NCI-H82 (cell line): ENCODE results near the gene PHETA1.

Experiments used
- DNase-seq: peaks from one replicate; lab custom pipeline; 2025; lab: John Stamatoyannopoulos, UW

Gene PHETA1

DNA sequence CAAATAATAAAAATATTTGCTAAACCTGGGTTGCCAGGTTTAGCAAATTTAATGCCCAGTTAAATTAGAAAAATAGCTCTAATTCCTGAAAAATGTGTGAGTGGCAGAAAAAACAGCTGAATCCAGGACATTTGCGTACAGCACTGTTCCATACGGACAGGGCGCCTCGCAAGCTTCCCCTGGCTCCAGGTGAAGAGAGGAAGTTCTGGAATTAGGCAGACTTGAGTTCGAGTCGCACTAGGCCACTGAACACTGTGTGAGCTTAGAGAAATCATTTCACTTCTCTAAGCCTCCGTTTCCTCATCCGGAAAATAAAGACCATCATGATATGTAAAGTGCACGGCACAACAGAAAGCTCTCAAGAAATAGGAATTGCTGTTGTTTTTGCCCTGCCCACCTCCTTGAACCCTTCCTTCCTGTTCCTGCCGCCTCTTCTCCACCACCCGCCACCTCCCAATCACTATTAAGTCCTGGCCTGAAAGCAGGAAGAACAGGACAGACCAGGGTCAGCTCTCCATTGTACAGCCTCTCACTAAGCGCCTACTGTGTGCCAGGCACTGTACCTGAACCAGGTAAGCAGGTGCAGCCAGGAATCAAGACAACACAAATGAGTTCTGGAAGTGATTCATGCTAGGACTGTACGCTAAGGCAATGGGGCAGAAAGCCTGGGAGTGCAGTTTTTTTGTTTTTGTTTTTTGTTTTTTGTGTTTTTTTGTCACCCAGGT lies 763 bp upstream of the PHETA1 start:
- no peak for DNase-seq

GRCh38 chr12:111368291-111368787 lies 556 bp downstream of the PHETA1 start:
- peak; percentile 47 for DNase-seq

DNA sequence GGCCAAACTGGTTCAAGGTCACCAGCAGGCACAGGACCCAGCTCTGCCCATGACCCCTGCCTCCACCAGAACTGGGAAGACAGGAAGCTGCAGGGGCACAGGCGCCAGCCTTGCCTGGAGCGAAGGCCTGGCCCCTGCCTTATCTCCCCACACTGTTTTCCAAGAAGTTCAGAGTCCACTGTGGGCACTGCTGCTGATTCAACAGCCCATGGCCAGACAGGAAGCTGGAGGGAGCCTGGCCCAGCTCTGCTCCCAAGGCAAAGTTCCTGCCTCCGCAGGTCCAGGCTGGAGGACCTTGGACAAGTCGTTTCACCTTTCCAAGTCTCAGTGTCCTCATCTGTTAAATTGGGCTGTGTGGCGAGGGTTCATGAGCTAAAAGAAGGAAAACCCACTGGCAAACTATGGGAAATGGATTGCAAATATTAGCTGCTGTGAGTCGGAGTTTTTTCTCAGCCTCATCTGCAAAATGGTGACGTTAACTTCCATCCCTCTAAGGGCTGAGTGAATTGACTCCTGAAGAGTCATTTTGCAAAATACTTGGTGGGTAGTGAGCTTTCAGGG lies 1.2 kb downstream of the PHETA1 start:
- DNase-seq = no peak

DNA sequence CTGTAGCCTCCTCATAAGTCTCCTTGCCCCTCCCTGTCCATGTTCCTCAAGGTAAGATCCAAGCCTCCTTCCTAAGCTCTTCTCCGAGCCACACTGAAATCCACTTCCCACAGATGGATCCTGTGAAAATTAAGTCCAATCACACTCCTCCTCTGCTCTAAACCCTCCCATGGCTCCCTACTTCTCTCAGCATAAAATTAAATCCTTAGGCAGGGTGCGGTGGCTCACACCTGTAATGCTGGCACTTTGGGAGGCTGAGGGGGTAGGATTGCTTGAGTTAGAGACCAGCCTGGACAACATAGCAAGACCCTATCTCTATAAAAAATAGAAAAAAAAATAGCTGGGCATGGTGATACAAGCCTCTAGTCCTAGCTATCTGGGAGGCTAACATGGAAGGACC lies 2.3 kb downstream of the PHETA1 start:
- DNase-seq = no peak

GRCh38 chr12:111366075-111366474 lies 2.8 kb downstream of the PHETA1 start:
- no peak for DNase-seq

DNA sequence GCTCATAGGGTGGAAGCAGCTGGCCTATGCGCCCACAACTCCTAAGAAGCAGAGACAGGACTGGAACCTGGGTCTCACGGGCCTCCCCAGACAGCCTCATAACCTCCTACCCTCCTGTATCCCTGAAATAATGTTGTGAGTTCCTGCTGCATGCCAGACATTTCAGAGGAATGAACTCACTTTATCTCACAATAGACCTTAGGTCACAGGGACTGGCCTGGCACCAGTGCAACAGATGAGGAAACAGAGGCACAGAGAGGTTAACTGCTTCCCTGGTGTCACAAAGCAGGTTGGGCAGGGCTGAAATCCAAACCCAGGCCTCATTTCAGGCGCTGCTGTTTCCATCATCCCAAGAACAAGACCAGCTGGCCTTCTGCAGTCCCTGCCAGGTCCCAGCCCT lies 5.3 kb downstream of the PHETA1 start:
- no peak for DNase-seq

DNA sequence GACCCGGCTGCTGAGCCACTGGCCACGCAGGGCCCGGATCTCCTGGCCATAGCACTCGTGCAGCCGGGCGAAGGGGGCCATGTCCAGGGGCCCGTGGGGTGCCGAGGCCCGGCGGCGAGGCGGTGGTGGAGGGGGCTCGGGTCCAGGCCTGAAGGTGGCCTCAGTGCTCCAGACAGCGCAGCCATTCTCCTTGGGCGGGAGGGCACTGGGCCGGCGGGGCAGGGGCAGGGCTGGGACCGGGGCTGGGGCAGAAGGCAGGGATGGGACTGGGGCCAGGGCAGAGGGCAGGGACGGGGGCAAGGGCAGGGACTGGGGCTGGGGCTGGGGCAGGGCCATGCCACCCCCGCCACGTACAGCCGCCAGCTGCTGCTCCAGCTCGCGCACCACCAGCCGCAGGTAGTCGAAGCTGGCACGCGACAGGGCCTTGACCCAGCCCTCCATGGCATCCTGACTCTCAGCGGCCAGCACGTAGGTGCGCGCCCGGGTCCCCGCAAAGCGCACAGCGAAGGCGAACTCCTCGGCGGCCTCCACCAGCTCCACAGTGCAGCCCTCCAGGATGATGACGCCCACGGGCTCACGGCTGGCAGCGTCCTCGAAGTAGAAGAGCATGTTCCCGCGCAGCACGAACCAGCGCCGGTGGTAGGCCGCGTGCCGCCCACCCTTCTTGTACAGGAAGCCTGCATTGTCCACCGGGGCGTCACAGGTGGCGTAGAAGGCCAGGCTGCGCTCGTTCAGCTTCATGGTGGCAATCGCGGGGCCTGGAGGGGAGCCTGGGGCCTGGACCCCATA lies 6.0 kb downstream of the PHETA1 start:
- DNase-seq = no peak

DNA sequence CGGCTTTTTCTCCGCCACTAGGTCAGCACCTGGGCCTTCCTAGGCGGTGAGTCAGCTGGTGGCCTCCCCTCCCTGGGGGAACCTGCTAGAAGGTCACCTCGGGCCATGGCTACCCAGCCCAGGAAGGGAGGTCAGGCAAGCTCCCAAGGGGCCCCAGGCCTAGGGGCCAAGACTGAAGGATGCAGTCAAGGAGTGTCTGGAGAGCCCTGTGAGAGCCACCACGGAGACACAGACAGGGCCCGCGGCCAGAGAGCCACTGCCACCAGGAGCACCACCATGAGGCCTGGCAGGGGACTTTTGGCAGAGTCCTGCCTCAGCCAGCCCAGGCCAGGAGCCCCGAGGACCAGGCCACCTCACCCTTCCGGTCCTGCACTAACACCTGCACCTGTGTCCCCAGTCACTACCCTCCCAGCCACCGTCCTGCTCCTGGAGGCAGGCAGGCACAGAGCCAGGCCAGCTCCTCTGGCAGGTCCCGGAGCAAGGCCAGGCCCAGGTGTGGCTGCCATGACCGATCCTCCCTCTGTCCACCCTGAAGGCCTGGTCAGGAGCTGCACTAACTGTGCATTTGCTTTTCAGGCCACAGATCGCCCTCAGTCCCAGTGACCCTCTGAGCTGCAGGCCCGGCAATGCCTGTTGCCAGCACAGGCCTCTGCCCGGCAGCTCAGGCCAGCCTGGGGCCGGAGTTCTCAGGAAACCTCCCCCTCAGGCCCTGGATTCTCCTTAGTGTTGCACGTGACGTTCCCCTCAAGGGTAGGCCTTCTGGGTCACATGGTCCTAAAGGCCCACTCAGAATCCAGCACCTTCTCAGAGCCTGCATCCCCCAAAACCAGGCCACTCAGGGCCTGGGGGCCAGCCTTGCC lies 6.9 kb downstream of the PHETA1 start:
- no peak for DNase-seq

- no peak for DNase-seq
Observed at GRCh38 chr12:111361073-111361716, 7.7 kb downstream of the PHETA1 start.

DNA sequence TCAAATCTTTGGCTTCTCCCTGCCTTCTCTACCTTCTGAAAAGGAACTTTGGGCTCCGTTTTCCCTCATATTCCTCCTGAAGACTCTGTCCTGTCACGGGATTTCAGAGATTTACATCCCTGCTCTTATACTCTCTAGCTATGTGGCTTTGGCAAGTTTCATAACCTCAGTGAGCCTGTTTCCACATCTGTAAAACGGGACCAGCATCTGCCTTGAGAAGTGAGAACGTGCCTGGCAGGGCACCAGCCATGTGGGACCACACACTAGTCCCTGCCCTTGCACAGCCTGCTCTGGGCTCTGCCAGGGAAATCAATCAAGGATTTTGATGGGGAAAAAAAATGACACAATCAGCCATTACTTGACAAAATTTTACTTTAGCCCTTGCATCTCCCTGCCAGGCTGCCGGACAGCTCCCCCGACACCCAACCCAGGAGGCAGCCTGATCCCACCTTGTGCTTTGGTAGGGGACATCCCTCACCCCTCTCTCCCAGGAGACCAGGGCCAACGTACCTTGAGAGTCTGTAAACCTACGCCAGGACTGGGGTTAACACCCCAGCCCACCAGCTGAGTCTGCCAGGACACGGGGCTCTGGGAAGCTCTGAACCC lies 8.5 kb downstream of the PHETA1 start:
- DNase-seq = no peak

- no peak for DNase-seq
Observed at GRCh38 chr12:111359914-111360276, 9.0 kb downstream of the PHETA1 start.

DNA sequence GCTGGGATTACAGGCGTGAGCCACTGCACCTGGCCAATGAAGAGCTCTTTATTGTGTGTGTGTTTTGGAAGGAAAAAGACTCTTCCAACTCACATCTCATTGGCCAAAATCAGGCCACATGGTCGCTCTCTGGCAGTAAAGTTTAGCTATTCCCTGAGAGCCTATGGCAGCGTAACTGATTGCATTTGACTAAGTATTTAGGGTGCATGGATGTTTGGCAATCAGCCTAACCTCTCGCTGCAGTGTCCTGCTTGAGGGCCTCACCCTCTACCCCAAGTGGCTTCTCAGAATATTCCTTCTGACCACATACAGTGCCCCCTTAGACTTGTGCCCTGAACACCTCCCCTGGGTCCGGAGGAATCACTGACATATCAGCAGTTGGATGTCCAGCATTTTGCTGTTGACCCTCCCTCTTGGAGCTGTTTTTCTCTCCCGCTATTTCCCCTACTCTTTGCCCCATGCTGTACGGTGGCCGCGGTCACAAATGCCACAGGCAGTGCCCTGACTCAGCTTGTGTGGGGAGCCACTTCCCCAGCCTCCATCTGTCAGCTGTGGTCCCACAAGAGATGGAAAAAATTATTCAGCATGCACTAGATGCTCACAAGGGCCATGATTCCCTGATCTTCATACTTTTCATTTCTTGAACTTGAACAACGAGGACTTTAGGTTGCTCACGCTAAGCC lies 9.5 kb downstream of the PHETA1 start:
- DNase-seq = no peak

- DNase-seq = no peak
Observed at GRCh38 chr12:111355201-111355925, 13.5 kb downstream of the PHETA1 start.

DNA sequence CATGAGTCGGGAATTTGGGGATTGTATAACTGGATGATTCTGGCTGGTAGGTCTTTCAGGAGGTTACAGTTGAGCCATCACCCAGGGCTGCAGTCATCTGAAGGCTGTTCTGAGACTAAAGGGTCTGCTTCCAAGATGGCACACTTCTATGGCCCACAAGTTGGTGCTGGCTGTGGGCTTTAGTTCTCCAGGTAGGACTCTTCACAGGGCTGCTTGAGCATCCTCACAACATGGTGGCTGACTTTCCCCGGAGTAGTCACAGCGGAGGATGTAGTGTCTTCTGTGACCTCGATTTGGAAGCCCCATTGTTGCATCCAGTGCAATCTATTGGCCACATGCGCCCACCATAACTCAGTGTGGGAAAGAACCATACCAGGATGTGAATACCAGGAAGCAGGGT lies 14.4 kb downstream of the PHETA1 start:
- no peak for DNase-seq

DNA sequence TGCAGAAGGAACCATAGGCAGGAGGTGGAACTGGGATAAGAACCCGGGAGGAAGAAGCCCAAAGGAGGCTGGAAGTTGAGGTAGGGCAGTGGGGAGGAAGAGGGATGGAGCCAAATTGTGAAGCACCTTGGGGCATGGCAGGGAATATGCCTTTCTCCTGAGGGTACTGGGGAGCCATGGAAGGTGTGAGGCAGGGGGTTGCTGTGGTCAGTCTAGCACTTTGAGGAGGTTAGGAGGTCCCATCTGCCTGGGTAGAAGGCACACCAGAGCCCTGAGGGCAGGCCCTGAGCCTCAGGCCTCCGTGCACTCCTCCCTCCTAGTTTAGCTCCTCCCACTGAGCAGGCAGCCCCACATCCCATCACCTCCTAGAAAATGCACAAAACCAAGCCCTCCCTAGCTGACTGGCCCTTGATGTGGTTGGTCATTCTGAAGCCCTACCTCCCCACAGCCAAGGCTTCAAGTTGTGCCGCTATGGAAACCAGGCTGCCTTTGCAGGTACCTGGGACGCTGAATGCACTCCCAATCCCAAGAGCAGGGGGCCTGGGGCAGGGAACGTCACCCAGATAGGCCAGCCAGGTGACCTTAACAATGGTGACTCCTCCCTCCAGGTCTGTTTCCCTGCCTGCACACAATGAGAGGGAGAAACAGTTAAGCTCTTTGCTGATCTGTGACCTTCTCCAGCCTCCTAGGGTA lies 15.1 kb downstream of the PHETA1 start:
- DNase-seq = no peak

DNA sequence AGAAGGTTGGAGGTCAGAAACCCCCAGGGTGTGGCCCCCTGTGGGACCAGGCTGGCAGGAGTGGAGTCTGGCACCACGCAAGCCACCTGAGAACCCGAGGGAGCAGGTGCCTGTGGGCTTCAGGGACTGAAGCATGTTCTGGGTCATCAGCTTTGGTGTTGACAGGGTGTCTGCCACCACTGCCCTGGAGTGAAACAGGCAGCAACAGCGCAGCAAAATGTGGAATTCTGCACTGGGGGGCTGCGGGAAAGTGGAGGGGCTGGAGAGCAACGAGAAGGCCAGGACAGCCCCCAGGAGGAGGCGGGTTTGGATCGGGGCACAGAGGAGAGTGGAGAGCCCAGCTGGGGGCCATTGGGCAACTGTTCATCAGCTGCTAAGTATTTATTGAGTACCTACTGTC lies 15.9 kb downstream of the PHETA1 start:
- no peak for DNase-seq

DNA sequence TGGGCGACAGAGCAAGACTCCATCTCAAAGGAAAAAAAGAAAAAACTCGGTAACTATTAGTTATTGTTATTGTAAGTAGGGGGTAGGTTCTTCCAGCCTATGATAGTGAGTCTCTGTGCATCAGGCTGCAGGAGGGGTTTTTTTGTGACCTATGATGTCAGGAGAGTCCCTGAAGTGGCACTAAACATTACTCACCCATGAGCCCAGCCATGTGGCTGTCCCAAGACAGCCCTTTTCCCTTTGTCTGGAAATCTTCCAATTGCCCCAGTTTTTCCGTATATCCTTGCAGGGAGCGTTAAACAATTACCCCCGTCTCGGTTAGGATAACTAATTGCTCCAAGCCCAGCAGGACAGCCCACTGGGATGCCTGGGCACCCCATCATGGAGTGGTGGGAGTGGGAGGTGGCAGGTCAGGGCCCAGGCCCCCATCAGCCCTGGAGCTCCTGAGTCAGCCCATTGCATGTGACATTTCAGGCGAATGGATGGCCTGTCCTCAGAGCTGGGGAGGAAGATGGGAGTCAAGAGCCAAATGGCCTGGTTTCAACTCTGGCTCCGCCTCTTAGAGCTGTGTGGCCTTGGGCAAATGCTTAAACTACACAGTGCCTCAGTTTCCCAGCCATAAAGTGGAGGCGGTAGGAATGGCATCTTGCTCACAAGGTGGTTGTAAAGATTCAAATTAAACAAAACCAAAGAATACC lies 16.4 kb downstream of the PHETA1 start:
- no peak for DNase-seq

DNA sequence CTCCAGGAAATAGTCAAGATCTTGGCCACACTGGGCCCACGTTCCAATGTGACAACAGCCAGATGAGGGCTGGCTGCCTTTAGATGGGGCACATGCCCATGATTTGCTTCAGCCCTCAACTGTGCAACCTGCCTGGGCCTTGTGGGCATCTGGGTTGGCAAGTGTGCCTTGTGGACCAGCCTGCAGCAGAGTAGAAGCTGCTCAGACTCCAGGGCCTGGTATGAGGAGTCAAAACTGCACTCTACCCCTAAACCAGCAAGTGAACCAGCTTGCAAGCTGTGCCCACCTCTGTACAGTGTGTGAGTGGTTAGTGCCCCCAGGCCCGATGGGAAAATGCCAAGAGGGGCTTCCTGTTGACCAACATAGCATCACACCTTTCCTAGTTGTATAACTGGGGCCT lies 17.9 kb downstream of the PHETA1 start:
- DNase-seq = no peak
